IMR-90 (cell line): ENCODE results near the gene NALCN.

Experiments
- BHLHE40 ChIP-seq: fragments of 150-350 bp; IDR thresholded peaks from 2 replicates; pipeline ENCODE4 v1.6.1; 2016; ENCODE audit warnings: mild to moderate bottlenecking, low read depth, low read length
- CEBPB ChIP-seq: IDR thresholded peaks from 2 replicates; pipeline ENCODE4 v1.6.1; 2012; ENCODE audit warnings: low read depth, low read length, improper control_type of control experiment
- CHD1 ChIP-seq: IDR thresholded peaks from 2 replicates; pipeline ENCODE4 v1.6.1; 2012; ENCODE audit warnings: low read depth, low read length, improper control_type of control experiment
- MAFK ChIP-seq: IDR thresholded peaks from 2 replicates; pipeline ENCODE4 v1.6.1; 2012; ENCODE audit warnings: low read depth, low read length, improper control_type of control experiment
- MAZ ChIP-seq: IDR thresholded peaks from 2 replicates; pipeline ENCODE4 v1.6.1; 2012; ENCODE audit warnings: low read depth, mild to moderate bottlenecking, low read length, improper control_type of control experiment, moderate library complexity, borderline replicate concordance
- MXI1 ChIP-seq: IDR thresholded peaks from 2 replicates; pipeline ENCODE4 v1.6.1; 2012; ENCODE audit warnings: low read depth, mild to moderate bottlenecking, low read length, moderate library complexity, borderline replicate concordance
- POLR2A ChIP-seq: IDR thresholded peaks from 2 replicates; pipeline ENCODE4 v1.6.1; 2012; ENCODE audit warnings: mild to moderate bottlenecking, low read depth, low read length
- RAD21 ChIP-seq: IDR thresholded peaks from 2 replicates; pipeline ENCODE4 v1.6.1; 2012; ENCODE audit warnings: low read length, improper control_type of control experiment
- RCOR1 ChIP-seq: IDR thresholded peaks from 2 replicates; pipeline ENCODE4 v1.6.1; 2012; ENCODE audit warnings: mild to moderate bottlenecking, low read length, improper control_type of control experiment; ENCODE audit not compliant: insufficient replicate concordance
- RFX5 ChIP-seq: IDR thresholded peaks from 2 replicates; pipeline ENCODE4 v1.8.0; 2012; ENCODE audit warnings: low read depth, mild to moderate bottlenecking, low read length, moderate library complexity
- SMC3 ChIP-seq: fragments of 150-350 bp; IDR thresholded peaks from 2 replicates; pipeline ENCODE4 v1.6.1; 2016; ENCODE audit warnings: low read depth, mild to moderate bottlenecking, antibody characterized with exemption, low read length, moderate library complexity
- TF ChIP-seq, protein P1 (sequence below): conservative IDR thresholded peaks from 2 replicates; pipeline ENCODE4 v1.5.1; 2012; ENCODE audit warnings: mild to moderate bottlenecking, low read depth, low read length, improper control_type of control experiment
- TF ChIP-seq, protein P2 (sequence below): fragments of 150-350 bp; IDR thresholded peaks from 2 replicates; pipeline ENCODE4 v1.6.1; 2017; ENCODE audit warnings: mild to moderate bottlenecking, antibody characterized with exemption, low read length, low read depth

DNA sequence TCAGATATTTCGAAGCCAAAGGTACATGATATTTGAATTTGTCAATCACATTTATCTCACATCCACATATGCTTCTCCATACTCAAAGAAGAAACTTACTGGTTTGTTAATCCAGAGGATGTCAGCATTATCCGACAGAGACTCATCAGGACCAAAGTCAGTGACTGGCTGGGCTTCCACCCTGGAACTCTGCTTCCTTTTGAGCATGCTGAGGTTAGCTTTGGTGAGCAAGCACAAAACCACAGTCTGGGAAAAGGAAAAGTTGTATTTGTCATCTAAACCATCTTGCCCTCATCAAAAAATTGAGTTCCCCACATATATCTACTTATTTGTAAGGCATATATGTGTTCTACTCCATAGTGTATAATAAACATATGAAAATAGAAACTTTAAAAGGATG, 17.4 kb downstream of the NALCN start:
- TF ChIP-seq POLR2A = no peak
- TF ChIP-seq, protein P1, sequence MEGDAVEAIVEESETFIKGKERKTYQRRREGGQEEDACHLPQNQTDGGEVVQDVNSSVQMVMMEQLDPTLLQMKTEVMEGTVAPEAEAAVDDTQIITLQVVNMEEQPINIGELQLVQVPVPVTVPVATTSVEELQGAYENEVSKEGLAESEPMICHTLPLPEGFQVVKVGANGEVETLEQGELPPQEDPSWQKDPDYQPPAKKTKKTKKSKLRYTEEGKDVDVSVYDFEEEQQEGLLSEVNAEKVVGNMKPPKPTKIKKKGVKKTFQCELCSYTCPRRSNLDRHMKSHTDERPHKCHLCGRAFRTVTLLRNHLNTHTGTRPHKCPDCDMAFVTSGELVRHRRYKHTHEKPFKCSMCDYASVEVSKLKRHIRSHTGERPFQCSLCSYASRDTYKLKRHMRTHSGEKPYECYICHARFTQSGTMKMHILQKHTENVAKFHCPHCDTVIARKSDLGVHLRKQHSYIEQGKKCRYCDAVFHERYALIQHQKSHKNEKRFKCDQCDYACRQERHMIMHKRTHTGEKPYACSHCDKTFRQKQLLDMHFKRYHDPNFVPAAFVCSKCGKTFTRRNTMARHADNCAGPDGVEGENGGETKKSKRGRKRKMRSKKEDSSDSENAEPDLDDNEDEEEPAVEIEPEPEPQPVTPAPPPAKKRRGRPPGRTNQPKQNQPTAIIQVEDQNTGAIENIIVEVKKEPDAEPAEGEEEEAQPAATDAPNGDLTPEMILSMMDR = no peak
- TF ChIP-seq MAFK = peak; percentile 75
- TF ChIP-seq, protein P2, sequence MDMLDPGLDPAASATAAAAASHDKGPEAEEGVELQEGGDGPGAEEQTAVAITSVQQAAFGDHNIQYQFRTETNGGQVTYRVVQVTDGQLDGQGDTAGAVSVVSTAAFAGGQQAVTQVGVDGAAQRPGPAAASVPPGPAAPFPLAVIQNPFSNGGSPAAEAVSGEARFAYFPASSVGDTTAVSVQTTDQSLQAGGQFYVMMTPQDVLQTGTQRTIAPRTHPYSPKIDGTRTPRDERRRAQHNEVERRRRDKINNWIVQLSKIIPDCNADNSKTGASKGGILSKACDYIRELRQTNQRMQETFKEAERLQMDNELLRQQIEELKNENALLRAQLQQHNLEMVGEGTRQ = no peak
- no peak for TF ChIP-seq RCOR1
- no peak; the same call in 1 of the 2 replicates for TF ChIP-seq RAD21
- no peak for TF ChIP-seq CHD1
- no peak for TF ChIP-seq RFX5
- TF ChIP-seq MXI1 = no peak
- no peak for TF ChIP-seq CEBPB
- no peak for TF ChIP-seq BHLHE40
- TF ChIP-seq MAZ = no peak
- no peak for TF ChIP-seq SMC3
